Hematopoietic multipotent progenitor cell treated with erythropoietin and hydrocortisone succinate and interleukin-3 and kit ligand, for 17 days (in vitro differentiated cells): ENCODE data around the gene ADIRF.
"Not testable (repeated sequence)": the region's sequence is repeated elsewhere in the genome, so short reads cannot be mapped to it uniquely, and the experiment has no call there.

Experiments
- DNase-seq: peaks from one replicate; pipeline ENCODE4 v3.0.0-alpha.2; 2015; ENCODE audit warnings: low spot score

Gene ADIRF

GRCh38 chr10:86960863-86961434, 7.3 kb upstream of the ADIRF start:
- DNase-seq, result no peak

DNA sequence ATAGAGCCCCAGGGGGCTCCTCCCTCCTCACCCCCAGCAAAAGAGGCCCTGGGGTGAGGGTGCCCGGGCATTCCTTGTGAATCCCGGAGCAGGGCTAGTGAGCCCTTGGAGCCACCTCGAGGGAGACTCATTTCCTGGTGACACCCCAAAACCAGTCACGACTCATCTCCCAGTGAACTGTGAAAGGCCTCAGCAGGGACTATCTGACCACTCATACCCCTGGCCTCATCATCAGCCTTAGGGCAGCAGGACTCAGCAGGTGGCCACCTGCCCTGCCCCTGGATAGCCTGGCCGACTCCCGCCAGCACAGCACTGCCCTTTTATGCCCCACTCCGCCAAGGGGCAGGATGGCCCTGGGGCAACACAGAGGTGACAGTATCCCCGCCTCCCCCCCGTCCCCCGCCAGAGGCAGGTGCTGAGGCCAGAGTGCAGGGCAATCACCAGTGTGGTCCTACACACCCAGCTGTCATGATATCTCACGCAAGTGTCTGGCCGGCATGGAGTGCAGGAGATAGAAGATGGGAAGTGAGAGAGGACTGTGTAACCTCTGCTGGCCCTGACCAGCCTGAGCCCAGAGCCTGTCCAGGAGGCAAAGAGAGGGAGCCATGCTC, 6.7 kb upstream of the ADIRF start:
- no peak for DNase-seq

- no peak for DNase-seq
These were observed 5.9 kb upstream of the ADIRF start for GRCh38 chr10:86962136-86962980.

DNA sequence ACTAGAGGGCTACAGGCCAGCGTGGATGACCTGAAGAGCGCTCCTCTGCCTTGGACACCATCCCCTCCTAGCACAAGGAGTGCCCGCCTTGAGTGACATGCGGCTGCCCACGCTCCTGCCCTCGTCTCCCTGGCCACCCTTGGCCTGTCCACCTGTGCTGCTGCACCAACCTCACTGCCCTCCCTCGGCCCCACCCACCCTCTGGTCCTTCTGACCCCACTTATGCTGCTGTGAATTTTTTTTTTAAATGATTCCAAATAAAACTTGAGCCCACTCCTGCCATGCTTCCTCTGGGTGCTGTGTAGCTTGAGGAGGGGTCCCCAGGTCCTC, 5.3 kb upstream of the ADIRF start:
- DNase-seq, result no peak

- no peak for DNase-seq
These were observed 4.9 kb upstream of the ADIRF start for GRCh38 chr10:86963341-86963919.

GRCh38 chr10:86964061-86964846, 4.0 kb upstream of the ADIRF start:
- no peak for DNase-seq

- DNase-seq, result no peak
These were observed 3.5 kb upstream of the ADIRF start for GRCh38 chr10:86964847-86965190.

- no peak for DNase-seq
These were observed 2.2 kb upstream of the ADIRF start for GRCh38 chr10:86965986-86966654.

DNA sequence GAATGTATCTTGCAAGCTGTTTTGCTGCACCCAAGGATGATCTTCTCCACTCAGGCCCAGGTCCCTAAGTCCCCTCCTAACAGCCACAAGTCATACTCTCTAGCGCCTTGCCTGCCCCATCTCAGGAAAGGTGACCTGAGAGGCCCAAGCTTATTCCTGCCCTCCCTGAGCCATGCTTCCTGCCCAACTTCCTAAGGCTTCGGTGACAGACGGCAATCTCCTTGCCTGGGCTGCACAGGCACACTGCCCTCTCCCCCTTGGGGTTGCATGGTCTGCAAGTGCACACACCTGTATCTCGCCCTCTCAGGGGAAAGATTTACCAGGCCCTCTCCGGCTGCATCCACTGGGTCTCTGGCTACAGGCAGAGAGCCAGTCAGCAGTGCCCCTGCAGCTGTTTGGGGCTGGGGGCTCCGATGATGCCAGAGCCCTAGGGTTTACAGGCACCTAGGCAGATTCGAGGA, 771 bp upstream of the ADIRF start:
- no peak for DNase-seq

DNA sequence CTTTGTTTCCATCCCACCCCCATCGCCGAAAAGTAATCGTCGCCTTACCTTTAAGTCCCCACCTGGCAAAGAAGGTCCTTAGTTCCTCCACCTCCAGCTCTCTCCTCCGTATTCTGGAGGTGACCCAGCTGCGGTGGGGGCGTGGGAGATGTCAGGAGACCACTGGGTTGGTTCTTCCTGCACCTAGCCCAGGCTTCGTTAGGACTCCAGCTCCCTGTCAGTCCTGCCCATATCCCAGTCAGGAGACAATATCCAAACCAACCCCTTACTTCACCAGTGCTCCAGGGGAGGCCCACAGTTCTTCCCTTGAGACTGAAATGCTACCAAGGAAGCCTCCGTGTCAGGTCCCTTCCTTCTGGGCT, 693 bp downstream of the ADIRF start:
- DNase-seq, result no peak

DNA sequence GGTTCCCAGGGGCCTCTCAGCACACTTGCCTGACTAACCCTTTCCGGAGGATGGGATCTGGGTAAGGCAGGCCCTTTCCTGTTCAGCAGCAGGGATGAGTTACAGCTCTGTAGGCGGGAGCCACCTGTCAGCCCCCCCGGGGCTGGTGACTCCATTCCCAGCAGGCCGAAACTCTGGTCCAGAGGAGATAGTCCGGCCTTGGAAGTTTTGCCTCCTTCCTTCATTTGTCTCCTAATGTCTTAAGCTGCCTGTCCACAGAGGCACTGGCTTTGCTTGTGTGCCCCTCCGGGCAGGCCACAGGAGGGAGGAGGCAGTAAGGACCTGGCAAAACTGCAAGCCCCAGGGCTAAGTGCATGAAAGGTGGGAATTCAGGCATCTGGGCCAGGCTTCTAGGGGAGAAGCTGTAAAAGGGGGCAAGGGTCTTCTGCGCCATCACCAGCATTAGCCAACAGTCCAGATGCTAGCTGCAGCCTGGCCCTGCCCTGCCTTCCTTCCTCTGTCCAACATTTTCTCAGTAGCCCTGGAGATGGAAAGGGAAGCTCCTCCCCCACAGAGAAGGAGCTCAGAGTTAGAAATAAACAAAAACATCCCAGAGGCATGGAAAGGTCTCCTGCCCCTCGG, 1.2 kb downstream of the ADIRF start:
- no peak for DNase-seq

DNA sequence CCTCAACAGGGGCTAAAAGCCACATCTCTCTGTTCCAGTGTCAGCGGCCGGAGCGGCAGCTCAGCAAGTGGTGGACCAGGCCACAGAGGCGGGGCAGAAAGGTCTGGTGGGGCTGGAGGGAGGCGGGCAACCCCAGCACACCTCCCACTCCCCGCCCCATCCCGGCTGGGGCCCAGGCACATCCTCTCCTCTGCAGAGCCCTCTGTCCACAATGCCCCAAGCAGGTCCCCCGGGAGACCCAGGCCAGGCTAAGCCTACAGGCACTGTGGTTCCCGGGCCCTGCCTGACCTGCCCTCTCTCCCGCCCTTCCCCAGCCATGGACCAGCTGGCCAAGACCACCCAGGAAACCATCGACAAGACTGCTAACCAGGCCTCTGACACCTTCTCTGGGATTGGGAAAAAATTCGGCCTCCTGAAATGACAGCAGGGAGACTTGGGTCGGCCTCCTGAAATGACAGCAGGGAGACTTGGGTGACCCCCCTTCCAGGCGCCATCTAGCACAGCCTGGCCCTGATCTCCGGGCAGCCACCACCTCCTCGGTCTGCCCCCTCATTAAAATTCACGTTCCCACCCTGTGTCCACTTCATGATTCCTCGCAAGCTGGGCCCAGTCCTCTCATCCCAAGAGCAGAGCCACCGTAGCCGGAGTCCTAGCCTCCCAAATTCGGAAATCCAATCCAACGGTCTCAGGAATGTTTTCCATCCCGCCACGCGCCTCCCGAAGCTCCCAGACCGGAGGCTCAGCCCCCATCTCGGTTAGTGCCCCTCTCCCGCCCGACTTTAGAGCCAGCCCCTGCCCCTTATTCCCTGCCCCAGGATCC, 2.1 kb downstream of the ADIRF start:
- no peak for DNase-seq

DNA sequence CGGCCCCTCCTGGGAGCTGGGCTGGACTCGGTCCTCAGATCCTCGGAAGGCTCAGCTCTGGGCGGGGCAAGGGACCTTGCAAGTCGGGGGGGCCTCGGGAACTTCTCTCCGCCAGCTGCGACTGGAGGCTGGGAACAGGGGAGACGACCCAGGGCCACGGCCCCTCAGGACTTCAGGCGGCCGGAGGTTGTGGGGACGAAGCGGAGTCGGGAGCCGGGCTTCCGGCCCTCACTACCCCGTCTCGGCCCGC, 2.6 kb downstream of the ADIRF start:
- DNase-seq, result no peak

- DNase-seq, result no peak
These were observed 3.1 kb downstream of the ADIRF start for GRCh38 chr10:86971232-86971991.

- DNase-seq, result no peak
These were observed 4.5 kb downstream of the ADIRF start for GRCh38 chr10:86972613-86973380.

GRCh38 chr10:86974484-86974883, 6.2 kb downstream of the ADIRF start:
- no peak for DNase-seq

GRCh38 chr10:86976362-86977056, 8.2 kb downstream of the ADIRF start:
- DNase-seq, result no peak

DNA sequence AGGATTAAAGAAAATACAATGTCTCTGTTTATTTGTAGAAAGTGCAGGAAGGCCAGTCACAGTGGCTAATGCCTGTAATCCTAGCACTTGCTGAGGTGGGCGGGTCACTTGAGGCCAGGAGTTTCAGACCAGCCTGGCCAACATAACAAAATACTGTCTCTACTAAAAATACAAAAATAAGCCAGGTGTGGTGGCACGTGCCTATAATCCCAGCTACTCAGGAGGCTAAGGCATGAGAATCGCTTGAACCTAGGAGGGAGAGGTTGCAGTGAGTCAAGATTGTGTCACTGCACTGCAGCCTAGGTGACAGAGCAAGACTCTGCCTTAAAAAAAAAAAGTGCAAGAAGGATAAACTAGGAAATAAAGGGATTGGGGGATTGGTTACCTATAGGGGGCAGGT, 10.2 kb downstream of the ADIRF start:
- not testable (repeated sequence) for DNase-seq
